Measurements from ENCODE around the gene RUNDC3A.
"Not testable (repeated sequence)": the region's sequence is repeated elsewhere in the genome, so short reads cannot be mapped to it uniquely, and the experiment has no call there.

RUNDC3A gene

DNA sequence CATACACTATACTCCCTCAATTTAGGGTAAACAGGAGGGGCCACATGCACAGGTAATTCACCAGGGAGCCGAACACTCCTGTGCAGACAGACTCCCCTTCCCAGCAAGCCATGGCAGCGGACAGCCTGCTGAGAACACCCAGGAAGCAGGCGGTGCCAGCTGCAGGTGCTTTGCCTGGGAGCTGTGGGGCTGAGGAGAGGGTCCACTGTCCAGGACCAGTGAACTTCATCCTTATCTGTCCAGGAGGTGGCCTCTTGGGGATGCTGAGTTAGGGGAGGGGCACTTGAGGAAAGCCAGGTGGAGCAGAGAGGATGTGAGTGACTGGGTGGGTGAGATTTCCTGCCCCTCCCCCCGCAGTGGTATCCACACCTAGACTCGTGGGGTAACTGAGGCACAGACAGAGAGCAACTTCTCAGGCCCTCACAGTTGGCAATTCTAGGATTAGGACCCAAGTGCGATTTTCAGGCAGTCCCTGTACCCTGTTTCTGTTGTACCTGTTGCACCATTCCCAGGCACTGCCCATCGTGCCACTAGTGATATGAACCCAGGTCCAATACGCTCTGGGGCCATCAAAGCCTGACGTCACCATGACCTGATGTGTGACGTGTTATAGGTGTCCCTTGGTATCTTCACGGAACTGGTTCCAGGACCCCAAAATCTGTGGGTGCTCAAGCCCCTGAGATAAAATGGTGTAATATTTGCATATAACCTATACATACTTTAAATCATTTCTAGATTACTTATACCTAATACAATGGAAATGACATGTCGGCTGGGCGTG lies 37.9 kb downstream of the RUNDC3A start:
- no peak for DNase-seq

DNA sequence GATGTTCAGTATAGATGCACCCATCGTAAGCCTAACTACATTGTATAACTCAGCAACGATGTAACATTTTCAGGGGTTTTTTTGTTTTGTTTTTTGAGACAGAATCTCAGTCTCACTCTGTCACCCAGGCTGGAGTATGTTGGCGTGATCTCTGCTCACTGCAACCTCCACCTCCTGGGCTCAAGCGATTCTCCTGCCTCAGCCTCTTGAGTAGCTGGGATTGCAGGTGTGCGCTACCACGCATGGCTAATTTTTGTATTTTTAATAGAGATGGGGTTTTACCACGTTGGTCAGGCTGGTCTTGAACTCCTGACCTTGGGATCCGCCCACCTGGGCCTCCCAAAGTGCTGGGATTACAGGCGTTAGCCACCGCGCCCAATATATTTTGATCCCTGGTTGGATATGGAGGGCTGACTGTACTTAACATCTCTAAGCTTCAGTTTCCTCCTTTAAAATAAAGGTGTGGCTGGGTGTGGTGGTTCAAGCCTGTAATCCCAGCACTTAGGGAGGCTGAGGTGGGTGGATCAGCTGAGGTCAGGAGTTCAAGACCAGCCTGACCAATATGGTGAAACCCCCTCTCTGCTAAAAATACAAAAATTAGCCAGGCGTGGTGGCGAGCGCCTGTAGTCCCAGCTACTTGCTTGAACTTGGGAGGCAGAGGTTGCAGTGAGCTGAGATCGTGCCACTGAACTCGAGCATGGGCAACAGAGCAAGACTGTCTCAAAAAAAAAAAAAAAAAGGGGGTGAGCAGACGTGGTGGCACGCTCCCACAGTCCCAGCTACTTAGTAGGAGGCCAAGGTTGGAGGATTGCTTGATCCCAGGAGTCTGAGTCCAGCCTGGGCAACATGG lies 39.0 kb downstream of the RUNDC3A start:
- not testable (repeated sequence) for DNase-seq

DNA sequence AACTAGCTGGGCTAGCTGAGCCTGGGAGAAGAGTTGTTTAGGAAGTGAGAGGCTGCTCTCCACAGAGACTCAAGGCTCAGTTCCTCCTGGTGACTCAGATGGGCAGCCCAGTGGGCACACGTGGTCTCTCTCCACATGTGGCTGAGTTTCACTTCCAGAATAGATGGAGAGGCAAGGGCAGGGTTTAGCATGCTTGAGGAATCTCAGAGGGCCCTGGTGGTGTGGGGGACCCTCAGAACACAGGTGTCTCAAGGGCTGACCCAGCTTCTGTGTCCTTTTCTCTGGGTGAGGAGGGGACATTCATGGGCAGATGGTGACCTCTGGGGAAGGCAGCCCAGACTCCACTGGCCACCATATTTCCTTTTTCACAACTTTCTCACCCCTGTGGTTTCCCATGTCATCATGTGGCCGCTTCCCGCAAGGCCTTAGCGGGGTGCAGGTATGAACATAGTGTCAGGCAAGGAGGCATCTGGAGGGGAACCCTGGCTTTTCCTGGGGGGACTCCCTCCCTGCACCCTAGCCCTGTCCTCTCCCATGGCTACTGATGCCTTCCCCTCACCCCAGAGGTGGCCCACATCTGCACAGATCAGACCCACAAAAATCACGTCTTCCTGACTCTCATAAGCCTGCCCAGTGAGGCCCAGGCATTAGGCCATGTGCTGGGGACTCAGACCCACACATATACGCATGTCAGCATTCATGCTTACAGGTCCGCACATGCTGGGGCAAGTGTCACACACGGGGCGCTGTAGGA lies 40.0 kb downstream of the RUNDC3A start:
- no peak for DNase-seq

DNA sequence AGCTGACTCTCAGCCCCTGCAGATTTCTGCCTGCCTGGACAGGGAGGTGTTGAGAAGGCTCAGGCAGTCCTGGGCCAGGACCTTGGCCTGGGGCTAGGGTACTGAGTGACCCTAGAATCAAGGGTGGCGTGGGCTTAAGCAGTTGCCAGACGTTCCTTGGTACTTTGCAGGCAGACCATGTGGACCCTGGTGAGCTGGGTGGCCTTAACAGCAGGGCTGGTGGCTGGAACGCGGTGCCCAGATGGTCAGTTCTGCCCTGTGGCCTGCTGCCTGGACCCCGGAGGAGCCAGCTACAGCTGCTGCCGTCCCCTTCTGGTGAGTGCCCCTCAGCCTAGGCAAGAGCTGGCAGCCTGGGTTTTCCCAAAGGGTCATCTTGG lies 40.6 kb downstream of the RUNDC3A start:
- no peak for DNase-seq

DNA sequence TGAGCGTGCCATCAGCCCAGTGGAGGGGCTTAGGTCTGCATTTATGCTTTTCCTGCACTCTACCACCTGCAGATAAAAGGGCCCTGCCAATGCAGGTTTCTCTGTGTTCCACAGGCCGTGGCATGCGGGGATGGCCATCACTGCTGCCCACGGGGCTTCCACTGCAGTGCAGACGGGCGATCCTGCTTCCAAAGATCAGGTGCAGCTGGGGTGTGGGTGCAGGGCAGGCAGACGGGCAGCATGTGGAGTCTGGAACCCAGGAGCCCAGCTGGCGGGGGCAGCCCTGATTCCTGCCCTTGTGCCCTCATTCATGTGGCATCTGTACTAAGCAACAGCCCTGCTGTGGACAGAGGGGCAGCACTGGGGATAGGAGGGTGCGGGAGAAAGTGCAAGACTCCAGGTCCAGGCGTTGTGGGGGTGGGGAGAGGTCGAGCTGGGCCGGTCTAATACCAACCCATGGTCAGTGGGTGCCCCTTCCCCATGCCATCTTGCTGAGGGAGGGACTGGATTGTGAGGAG lies 41.2 kb downstream of the RUNDC3A start:
- DNase-seq: no peak

DNA sequence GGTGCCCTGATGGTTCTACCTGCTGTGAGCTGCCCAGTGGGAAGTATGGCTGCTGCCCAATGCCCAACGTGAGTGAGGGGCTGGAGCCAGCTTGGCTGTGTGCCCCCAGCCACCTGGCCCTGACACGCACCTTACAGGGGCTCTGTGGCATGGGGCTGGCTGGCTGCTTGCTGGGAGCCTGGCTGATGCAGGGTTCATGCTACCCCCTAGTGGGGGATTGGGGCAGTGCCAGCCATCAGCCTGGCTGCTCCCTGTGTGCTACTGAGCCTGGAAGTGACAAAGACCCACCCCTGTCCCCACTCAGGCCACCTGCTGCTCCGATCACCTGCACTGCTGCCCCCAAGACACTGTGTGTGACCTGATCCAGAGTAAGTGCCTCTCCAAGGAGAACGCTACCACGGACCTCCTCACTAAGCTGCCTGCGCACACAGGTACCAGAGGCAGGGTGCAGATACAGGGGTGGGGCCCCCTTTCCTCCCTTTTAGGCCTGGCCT lies 42.4 kb downstream of the RUNDC3A start:
- DNase-seq: peak; percentile 59

DNA sequence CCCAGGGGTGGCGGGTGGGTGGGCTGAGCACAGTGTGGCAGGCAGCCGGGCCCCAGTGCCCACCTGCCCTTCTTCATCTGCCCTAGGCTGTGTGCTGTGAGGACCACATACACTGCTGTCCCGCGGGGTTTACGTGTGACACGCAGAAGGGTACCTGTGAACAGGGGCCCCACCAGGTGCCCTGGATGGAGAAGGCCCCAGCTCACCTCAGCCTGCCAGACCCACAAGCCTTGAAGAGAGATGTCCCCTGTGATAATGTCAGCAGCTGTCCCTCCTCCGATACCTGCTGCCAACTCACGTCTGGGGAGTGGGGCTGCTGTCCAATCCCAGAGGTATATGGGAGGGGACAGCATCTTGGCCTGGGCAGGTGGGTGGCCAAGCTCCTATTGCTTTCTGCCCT lies 43.1 kb downstream of the RUNDC3A start:
- no peak for DNase-seq

DNA sequence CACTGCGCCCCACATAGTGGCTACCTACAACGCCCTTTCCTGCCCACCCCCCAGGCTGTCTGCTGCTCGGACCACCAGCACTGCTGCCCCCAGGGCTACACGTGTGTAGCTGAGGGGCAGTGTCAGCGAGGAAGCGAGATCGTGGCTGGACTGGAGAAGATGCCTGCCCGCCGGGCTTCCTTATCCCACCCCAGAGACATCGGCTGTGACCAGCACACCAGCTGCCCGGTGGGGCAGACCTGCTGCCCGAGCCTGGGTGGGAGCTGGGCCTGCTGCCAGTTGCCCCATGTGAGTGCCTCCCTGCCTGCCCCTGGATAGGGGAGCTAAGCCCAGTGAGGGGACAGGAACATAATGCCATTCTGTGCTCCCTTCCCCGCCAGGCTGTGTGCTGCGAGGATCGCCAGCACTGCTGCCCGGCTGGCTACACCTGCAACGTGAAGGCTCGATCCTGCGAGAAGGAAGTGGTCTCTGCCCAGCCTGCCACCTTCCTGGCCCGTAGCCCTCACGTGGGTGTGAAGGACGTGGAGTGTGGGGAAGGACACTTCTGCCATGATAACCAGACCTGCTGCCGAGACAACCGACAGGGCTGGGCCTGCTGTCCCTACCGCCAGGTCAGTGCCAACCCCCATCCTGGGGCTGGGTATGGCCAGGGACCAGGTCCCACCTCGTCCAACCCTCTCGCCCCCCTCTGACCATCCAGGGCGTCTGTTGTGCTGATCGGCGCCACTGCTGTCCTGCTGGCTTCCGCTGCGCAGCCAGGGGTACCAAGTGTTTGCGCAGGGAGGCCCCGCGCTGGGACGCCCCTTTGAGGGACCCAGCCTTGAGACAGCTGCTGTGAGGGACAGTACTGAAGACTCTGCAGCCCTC lies 43.8 kb downstream of the RUNDC3A start:
- no peak for DNase-seq

DNA sequence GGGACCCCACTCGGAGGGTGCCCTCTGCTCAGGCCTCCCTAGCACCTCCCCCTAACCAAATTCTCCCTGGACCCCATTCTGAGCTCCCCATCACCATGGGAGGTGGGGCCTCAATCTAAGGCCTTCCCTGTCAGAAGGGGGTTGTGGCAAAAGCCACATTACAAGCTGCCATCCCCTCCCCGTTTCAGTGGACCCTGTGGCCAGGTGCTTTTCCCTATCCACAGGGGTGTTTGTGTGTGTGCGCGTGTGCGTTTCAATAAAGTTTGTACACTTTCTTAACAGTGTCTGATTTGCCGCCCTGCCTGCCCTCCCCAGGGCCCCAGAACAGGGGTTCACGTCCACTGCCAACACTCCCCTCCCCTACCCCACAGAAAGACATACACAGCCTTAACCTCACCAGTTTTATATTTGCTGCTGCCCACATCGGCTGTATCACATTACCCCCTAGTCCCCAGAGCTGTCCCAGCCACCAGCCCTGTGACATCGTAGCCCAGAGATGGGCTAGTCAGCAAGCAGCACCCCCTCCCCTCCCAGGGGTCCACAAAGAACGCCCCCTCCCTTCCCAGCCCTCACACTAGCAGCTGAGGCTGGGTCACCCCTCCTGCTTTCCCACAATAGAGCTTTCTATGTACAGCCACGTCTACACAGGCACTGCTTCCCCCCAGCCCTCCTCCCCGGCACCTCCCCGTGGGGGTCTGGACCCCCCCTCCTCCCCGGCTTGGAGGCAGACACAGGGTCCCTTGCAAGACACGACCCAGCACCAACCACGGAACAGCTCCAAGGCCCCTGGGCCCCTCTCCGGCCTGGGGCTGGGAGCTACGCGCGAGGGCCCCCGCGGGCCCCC lies 44.6 kb downstream of the RUNDC3A start:
- DNase-seq: no peak

DNA sequence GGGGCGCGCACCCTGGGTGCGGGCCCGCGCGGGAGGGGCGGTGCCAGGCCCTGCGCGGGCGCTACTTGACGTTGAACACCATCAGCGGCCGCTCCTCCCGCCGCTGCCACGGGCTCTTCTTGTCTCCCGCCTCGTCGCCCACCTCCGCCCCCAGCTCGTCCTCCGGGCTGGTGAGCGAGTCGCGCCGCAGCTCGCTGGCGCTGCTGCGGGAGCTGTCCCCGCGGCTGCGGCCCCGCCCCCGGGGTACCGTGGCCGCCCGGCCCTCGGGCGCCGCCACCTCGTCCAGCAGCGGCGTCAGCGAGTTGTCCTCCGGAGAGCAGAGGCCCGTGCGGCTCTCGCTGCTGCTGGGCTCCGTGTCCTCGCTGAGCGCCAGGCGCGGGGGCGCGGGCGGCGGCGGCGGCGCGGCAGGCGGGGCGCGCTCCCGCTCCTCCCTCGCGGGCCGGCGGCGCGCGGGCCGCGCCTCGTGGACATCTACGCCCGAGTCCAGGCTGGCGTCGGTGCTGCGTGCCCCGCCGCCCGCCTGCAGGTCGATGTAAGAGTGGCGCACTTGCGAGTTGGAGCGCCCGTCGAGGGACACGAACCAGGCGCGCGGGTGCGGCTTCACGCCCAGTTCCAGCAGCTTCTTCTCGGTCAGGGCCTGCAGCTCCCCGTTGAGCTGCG lies 45.4 kb downstream of the RUNDC3A start:
- no peak for DNase-seq

DNA sequence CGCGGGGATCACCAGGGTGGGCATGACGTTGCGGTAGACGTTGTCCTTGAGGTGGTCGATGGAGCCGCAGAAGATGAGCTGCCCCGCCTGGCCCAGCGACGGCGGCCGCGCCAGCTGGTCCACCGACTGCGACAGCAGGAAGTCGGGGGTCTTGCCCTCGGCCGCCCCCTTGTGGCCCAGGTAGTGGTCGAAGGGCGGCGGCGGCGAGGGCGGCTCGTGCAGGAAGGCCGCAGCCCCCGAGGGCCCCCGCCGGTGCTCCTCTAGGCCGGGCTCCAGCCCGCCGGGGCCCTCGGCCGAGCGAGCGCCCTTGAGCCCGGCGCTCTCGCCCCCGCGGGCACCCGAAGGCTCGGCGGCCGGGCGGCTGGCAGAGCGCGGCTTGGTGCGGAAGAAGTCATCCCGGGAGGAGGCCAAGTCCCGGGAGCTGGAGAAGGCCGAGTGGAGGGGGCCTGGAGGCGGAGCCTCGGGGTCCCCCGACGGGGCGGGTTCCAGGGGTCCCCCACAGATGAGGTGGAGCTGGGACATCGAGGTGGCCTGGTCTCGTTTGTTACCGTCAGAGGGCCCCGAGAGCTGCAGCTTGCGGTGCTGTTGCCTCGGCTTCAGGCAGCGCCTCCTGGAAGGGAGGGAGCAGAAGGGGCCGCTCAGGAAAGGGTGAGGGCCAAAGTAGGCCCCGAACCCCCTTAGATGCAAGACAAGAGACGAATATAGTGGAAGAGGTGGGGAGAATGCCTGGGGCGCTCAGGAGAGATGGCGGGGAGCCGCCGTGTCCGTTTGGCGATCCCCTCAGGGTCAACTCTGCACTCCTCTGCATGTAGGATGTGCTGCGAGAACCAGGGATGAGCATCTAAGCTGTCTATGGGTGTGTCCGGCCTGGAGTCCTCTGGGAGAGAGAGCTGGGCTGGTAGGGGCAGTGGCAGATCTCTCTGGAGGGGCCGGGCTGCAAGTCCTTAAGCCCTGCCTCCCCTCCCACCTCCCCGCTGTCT lies 46.5 kb downstream of the RUNDC3A start:
- DNase-seq: no peak

DNA sequence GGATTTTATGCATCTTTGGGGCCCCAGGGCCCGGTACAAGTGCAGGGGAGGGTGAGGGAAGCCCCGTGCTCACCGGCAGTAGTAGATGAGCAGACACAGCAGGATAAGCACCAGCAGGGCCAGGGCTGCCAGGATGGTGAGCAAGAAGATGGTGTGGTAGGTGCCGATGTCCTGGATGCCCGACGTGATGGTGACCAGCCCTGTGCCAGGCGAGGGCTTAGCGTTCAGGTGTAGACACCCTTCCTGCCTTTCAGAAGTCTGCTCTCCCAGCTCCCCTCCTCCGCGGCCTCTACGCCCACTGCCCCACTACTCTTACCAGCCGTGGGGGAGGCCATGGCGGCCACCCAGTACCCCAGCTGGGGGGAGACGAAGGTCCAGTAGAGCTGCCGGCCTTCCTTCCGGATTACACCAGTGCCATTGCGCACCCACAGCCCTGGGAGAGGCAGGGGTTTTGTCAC lies 47.3 kb downstream of the RUNDC3A start:
- DNase-seq: no peak

DNA sequence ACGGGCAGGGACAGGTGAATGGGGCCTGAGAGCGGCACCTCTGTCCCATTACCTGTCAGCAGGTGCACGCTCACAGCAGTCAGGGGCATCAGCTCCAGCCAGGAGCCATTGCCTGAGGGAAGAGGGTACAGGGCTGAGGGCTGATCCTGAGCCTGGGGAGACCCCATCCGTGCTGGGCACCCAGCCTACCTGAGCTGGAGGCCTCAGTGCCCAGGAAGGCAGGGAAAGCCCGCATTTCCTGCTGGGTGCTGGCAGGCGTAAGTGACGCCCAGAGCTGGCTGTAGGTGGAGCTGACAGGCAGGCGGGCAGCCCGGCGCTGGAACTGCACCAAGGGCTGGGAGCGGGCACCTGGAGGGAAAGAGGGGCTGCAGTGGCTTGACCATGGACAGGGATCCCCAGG lies 47.8 kb downstream of the RUNDC3A start:
- no peak for DNase-seq

DNA sequence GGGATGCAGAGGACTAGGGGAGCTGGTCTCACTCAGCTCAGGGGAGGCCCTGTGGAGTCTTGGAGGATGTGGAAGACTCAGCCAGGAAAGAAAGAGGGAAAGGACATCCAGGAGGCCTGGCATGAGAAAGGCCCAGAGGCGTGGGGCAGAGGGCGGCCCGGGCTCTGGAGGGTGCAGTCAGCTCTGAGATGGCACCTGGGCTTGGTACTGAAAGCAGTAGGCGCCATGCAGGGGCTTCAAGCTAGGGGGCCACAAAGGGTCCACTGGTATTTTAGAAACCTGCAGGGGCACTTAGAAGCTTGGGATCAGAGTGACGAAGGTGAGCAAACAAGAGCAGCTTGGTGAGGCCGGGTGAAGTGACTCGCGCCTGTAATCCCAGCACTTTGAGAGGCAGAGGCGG lies 49.7 kb downstream of the RUNDC3A start:
- no peak for DNase-seq

DNA sequence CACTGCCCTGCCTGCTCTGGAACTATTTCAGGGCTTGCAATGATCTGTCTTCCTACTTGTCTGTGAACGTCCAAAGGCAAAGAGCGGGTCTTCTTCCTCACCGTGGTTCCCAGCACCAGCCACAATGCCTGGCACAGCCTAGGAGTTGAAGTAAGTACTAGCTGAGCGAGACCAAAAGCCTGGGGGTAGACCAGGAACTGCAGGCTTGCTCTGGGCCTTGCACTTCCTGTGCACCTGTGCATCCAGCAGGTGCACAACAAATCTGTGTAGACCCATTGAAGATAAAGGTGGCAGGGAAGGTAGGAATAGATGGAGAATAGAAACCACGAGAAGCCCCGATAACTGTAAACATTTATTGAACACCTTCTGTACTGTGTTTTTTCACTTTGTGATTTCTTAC lies 50.6 kb downstream of the RUNDC3A start:
- no peak for DNase-seq

DNA sequence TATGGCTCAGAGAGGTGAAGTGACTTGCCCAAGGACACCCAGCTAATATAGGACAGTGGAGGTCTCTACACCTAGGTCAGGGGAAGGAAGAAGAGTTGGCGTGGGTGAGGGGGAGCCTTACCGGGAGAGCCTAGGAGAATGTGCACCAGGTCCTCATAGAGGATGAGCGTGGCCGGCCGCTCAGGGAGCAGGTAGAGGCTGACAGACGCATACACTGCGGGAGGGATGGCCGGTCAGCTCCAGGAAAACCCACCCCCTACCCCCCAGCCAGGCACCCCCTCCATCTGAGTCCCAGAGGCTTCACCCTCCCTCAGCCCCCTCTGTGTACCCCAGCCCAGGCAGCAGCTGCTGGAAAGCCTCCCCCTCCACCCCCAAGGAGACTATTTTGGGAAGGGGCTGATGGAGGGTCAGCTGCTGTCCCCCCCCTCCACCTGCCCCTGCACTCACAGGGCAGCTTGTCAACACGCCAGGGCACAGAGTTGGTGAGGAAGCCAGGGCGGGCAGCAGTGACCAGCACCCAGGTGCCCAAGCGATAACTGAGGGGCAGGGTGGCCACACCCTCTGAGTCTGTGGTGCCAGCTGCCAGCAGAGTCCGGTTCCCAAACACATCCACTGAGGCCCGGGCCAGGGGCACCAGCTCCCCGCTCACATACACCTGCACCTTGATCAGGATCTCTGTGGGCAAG lies 51.2 kb downstream of the RUNDC3A start:
- no peak for DNase-seq

DNA sequence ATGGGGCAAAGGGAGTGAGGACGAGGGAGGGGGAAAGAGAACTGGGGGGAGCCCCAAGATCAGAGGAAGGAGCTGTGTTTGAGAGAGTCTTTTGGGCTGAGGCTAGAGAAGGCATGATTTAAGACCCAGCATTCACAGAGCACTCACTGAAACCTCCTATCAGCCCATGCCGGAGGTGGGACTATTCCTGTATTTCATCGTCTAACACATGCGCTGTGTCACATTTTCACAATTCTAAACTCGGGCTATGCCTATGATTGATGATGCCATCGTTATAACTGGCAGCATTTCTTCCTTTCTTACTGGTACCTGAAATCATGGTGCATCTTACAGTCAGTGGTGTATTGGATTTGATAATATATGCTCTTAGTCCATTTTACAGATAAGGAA lies 51.7 kb downstream of the RUNDC3A start:
- DNase-seq: no peak

DNA sequence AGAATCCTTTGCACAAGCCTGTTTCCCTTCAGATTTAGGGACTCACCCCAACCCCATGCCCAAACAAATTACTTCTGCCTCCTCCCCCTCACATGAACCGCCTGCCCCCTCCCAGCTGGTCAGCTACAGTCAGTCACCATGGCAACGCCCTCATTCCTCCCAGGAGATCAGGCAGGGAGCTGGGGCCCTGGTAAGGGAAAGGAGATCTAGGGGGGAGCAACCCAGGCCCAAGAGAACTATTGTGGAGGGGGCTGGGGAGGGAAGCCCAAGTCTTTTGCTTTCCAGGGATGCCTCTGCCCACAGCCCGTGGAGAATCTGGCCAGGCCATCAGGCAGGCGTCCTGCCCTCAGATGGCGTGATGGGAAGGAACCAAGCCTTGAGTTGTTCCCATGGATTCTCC lies 52.4 kb downstream of the RUNDC3A start:
- no peak for DNase-seq

Measured in NCI-H1436 (cell line).